GM23338 (cell line): ENCODE data around the gene HELZ. TPM values are rescaled to one million over a fixed set of nuclear protein-coding genes. Genes with fewer than 3 reads are reported as not detected.

Experiments
- ATAC-seq: fragments of 200-7000 bp; cut with Tn5 transposase; 3 replicates; pipeline ENCODE4 v1.9.1; 2020
- DNase-seq: peaks from one replicate; pipeline ENCODE4 v3.0.0-alpha.2; 2015; ENCODE audit warnings: low spot score
- H2AFZ ChIP-seq: fragments of 200-600 bp; sonication (generic); 2 replicates; pipeline ENCODE4 v1.8.0; 2016; ENCODE audit warnings: antibody characterized with exemption, mild to moderate bottlenecking, moderate library complexity
- H3F3A ChIP-seq: fragments of 200-600 bp; sonication (generic); replicated peaks from 2 replicates; pipeline ENCODE4 v1.8.0; 2017; ENCODE audit warnings: antibody characterized with exemption, mixed run types, low read depth
- H3K27ac ChIP-seq: fragments of 200-600 bp; sonication (generic); 2 replicates; pipeline ENCODE4 v1.6.1; 2016; ENCODE audit warnings: low read depth
- H3K27me3 ChIP-seq: fragments of 200-600 bp; sonication (generic); 2 replicates; pipeline ENCODE4 v1.8.0; 2016; ENCODE audit warnings: mild to moderate bottlenecking, mixed run types, moderate library complexity; ENCODE audit not compliant: insufficient read depth
- H3K36me3 ChIP-seq: fragments of 200-600 bp; sonication (generic); 2 replicates; pipeline ENCODE4 v1.8.0; 2016; ENCODE audit warnings: mild to moderate bottlenecking; ENCODE audit not compliant: insufficient read depth
- H3K4me1 ChIP-seq: fragments of 200-600 bp; sonication (generic); 2 replicates; pipeline ENCODE4 v1.8.0; 2016; ENCODE audit warnings: mild to moderate bottlenecking, moderate library complexity; ENCODE audit not compliant: insufficient read depth
- H3K4me2 ChIP-seq: fragments of 200-600 bp; sonication (generic); 2 replicates; pipeline ENCODE4 v1.7.1; 2017; ENCODE audit warnings: mixed run types
- H3K4me3 ChIP-seq: fragments of 200-600 bp; sonication (generic); 2 replicates; pipeline ENCODE4 v1.6.1; 2016; ENCODE audit warnings: mixed run types
- H3K79me2 ChIP-seq: fragments of 200-600 bp; sonication (generic); replicated peaks from 2 replicates; pipeline ENCODE4 v1.8.0; 2017; ENCODE audit warnings: mild to moderate bottlenecking; ENCODE audit not compliant: insufficient read depth
- H3K9me2 ChIP-seq: fragments of 200-600 bp; sonication (generic); 2 replicates; pipeline ENCODE4 v1.8.0; 2017; ENCODE audit not compliant: insufficient read depth
- H4K20me1 ChIP-seq: fragments of 200-600 bp; sonication (generic); replicated peaks from 2 replicates; pipeline ENCODE4 v1.8.0; 2017; ENCODE audit warnings: mild to moderate bottlenecking; ENCODE audit not compliant: insufficient read depth
- H3K27ac Mint-ChIP-seq: 2 replicates; pipeline ENCODE4 v1.8.0; 2020; ENCODE audit warnings: inconsistent platforms, mild to moderate bottlenecking, moderate library complexity, mixed read lengths
- H3K27me3 Mint-ChIP-seq: 3 replicates; pipeline ENCODE4 v1.8.0; 2022; ENCODE audit warnings: low read depth, mild to moderate bottlenecking, moderate library complexity, mixed read lengths, inconsistent platforms; ENCODE audit not compliant: insufficient read depth, poor library complexity
- H3K36me3 Mint-ChIP-seq: 3 replicates; pipeline ENCODE4 v1.8.0; 2021; ENCODE audit warnings: low read depth, mild to moderate bottlenecking, inconsistent platforms, moderate library complexity, mixed read lengths
- H3K4me1 Mint-ChIP-seq: 3 replicates; pipeline ENCODE4 v1.8.0; 2020; ENCODE audit warnings: mild to moderate bottlenecking, inconsistent platforms, mixed read lengths
- H3K4me3 Mint-ChIP-seq: 3 replicates; pipeline ENCODE4 v1.8.0; 2021; ENCODE audit warnings: moderate library complexity, mild to moderate bottlenecking, inconsistent platforms, mixed read lengths
- H3K9me3 Mint-ChIP-seq: 3 replicates; pipeline ENCODE4 v1.8.0; 2020; ENCODE audit warnings: moderate library complexity, mild to moderate bottlenecking, inconsistent platforms, mixed read lengths
- CREB1 ChIP-seq: fragments of 250-450 bp; sonication (Bioruptor Pico); IDR thresholded peaks from 2 replicates; pipeline ENCODE4 v1.5.0; 2020; ENCODE audit warnings: low read depth, mild to moderate bottlenecking, moderate library complexity
- ETS1 ChIP-seq: IDR thresholded peaks from 2 replicates; pipeline ENCODE4 v1.6.1; 2016; ENCODE audit warnings: antibody characterized with exemption
- EZH2 ChIP-seq: fragments of 200-600 bp; sonication (generic); IDR thresholded peaks from one replicate; pipeline ENCODE4 v1.8.0; 2017; ENCODE audit warnings: antibody characterized with exemption, mild to moderate bottlenecking, low read depth; ENCODE audit not compliant: unreplicated experiment
- EZH2phosphoT487 ChIP-seq: fragments of 200-600 bp; sonication (generic); IDR thresholded peaks from one replicate; pipeline ENCODE4 v1.8.1; 2018; ENCODE audit warnings: antibody characterized with exemption; ENCODE audit not compliant: unreplicated experiment
- JUNB ChIP-seq: IDR thresholded peaks from one replicate; pipeline ENCODE4 v1.6.1; 2016; ENCODE audit warnings: antibody characterized with exemption; ENCODE audit not compliant: unreplicated experiment
- NANOG ChIP-seq: IDR thresholded peaks from 2 replicates; pipeline ENCODE4 v1.6.1; 2016; ENCODE audit warnings: antibody characterized with exemption, borderline replicate concordance
- POLR2AphosphoS5 ChIP-seq: IDR thresholded peaks from 2 replicates; pipeline ENCODE4 v1.6.1; 2016; ENCODE audit warnings: antibody characterized with exemption, low read depth
- REST ChIP-seq: IDR thresholded peaks from one replicate; pipeline ENCODE4 v1.6.1; 2018; ENCODE audit warnings: antibody characterized with exemption; ENCODE audit not compliant: unreplicated experiment
- STAT1 ChIP-seq: IDR thresholded peaks from one replicate; pipeline ENCODE4 v1.6.1; 2016; ENCODE audit warnings: antibody characterized with exemption; ENCODE audit not compliant: unreplicated experiment
- ZNF114 ChIP-seq: fragments of 250-450 bp; sonication (Bioruptor Pico); IDR thresholded peaks from 2 replicates; pipeline ENCODE4 v1.5.0; 2020; ENCODE audit warnings: mild to moderate bottlenecking, moderate library complexity
- ZNF331 ChIP-seq: fragments of 250-450 bp; sonication (Bioruptor Pico); IDR thresholded peaks from 2 replicates; pipeline ENCODE4 v1.5.0; 2020; ENCODE audit warnings: low read depth, mild to moderate bottlenecking, moderate library complexity
- ZNF462 ChIP-seq: fragments of 250-450 bp; sonication (Bioruptor Pico); IDR thresholded peaks from 2 replicates; pipeline ENCODE4 v1.5.0; 2020; ENCODE audit warnings: mild to moderate bottlenecking, moderate library complexity
- polyA plus RNA-seq: library from polyadenylated mRNA; unstranded; fragments of >200 nt; fragmentation: Nextera tagmentation; extraction: Ambion mirVana; gene quantifications from 2 replicates; pipeline ENCODE4 v1.2.1, GENCODE V29; 2016
- total RNA-seq: library from RNA; depleted of rRNA; stranded (reverse); fragments of >200 nt; shearing (Covaris generic); gene quantifications from 2 replicates; pipeline ENCODE4 v1.2.3, GENCODE V29; 2014
- TF ChIP-seq, protein P1 (sequence below), 2 experiments: fragments of 200-600 bp in 1 of 2; sonication (generic) in 1 of 2; conservative IDR thresholded peaks; 2 replicates each; pipeline versions ENCODE4 v1.5.1 to v1.6.1; 2016 to 2017; ENCODE audit warnings: antibody characterized with exemption in 2 of 2, low read depth in 2 of 2, mild to moderate bottlenecking in 2 of 2, moderate library complexity in 1 of 2

HELZ gene
- total and polyA plus RNA-seq, 2 experiments from 2014 or later, result 38.9 to 62.0 TPM

GRCh38 chr17:67241719-67242341, 3.2 kb downstream of the HELZ start (continued):
- TF ChIP-seq EZH2phosphoT487, result no peak

DNA sequence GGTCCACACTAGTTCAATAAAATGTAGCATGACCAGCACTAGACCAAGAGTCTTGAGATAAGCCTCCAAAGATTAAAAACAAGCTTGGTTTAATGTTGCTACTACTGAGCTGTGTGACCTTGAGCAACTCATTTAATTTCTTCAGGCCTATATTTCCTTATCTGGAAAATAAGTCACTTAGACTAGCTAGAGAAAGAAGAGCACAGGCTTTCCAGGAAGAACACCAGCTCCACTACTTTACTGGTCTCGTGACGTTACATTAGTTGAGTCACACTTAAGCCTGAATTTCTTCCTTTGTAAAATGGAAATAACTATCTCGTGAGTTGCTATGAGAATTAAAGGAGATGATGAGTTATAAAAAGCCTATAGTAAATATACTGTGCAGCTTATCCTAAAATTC, 5.4 kb downstream of the HELZ start:
- Histone ChIP-seq H3K4me3 (no peak overlapping the region), H3K27ac (no peak overlapping the region), H3K27me3 (no peaks in the 10 kb centered on the region), H3K36me3 (peaks cover 7% of the 10 kb centered on the region), H3K4me2 (no peak overlapping the region), H3K9me2 (no peaks in the 10 kb centered on the region), H3F3A (0 out of 2 replicates have a peak, but pooled peaks cover 9% of the 10 kb centered on the region), H3K4me1 (peaks cover 10% of the 10 kb centered on the region), H2AFZ (no peak overlapping the region), H4K20me1 (peaks cover 20% of the 10 kb centered on the region; the same call in 1 of the 2 replicates), H3K79me2 (peaks cover 57% of the 10 kb centered on the region)
- Mint-ChIP-seq H3K9me3 (no peaks in the 10 kb centered on the region), H3K27ac (no peak overlapping the region), H3K27me3 (peaks cover 5% of the 10 kb centered on the region), H3K4me3 (no peak overlapping the region), H3K4me1 (peaks cover 7% of the 10 kb centered on the region), H3K36me3 (peaks cover 31% of the 10 kb centered on the region)
- ATAC-seq (no peak), DNase-seq (no peak)
- no peak for TF ChIP-seq REST
- TF ChIP-seq CREB1 (CRISPR knock-in tag), result no peak
- TF ChIP-seq ZNF114 (CRISPR knock-in tag), result no peak
- no peak for TF ChIP-seq JUNB
- no peak for TF ChIP-seq NANOG
- TF ChIP-seq, protein P1, sequence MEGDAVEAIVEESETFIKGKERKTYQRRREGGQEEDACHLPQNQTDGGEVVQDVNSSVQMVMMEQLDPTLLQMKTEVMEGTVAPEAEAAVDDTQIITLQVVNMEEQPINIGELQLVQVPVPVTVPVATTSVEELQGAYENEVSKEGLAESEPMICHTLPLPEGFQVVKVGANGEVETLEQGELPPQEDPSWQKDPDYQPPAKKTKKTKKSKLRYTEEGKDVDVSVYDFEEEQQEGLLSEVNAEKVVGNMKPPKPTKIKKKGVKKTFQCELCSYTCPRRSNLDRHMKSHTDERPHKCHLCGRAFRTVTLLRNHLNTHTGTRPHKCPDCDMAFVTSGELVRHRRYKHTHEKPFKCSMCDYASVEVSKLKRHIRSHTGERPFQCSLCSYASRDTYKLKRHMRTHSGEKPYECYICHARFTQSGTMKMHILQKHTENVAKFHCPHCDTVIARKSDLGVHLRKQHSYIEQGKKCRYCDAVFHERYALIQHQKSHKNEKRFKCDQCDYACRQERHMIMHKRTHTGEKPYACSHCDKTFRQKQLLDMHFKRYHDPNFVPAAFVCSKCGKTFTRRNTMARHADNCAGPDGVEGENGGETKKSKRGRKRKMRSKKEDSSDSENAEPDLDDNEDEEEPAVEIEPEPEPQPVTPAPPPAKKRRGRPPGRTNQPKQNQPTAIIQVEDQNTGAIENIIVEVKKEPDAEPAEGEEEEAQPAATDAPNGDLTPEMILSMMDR (conservative IDR thresholded peaks at IDR 0.05; ENCODE audit: low read depth in 2 of 2), result no peak
- TF ChIP-seq EZH2, result no peak
- no peak for TF ChIP-seq ETS1
- TF ChIP-seq EZH2phosphoT487, result no peak
- no peak for TF ChIP-seq ZNF462 (CRISPR knock-in tag)
- no peak for TF ChIP-seq STAT1
- no peak for TF ChIP-seq ZNF331
- TF ChIP-seq POLR2AphosphoS5, result no peak
